ENCODE measurements around the gene MTA3.
"Not testable (repeated sequence)": the region's sequence is repeated elsewhere in the genome, so short reads cannot be mapped to it uniquely, and the experiment has no call there.

Gene MTA3

DNA sequence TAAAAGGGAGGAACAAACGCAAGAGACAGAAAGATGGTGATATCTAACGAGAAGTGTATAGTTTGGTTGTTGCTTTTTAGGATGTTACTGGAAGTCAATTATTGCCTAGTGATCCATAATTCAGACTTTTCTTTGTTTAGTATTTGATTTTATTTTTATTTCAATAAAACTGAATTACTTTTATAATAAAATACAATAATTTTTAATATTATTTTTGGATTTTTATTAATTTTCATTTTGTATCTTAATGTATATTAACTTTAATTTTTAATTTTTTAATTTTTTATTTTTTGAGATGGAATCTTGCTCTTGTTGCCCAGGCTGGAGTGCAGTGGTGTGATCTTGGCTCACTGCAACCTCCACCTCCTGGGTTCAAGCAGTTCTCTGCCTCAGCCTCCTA lies 55.6 kb downstream of the MTA3 start:
- TF ChIP-seq, protein P1, sequence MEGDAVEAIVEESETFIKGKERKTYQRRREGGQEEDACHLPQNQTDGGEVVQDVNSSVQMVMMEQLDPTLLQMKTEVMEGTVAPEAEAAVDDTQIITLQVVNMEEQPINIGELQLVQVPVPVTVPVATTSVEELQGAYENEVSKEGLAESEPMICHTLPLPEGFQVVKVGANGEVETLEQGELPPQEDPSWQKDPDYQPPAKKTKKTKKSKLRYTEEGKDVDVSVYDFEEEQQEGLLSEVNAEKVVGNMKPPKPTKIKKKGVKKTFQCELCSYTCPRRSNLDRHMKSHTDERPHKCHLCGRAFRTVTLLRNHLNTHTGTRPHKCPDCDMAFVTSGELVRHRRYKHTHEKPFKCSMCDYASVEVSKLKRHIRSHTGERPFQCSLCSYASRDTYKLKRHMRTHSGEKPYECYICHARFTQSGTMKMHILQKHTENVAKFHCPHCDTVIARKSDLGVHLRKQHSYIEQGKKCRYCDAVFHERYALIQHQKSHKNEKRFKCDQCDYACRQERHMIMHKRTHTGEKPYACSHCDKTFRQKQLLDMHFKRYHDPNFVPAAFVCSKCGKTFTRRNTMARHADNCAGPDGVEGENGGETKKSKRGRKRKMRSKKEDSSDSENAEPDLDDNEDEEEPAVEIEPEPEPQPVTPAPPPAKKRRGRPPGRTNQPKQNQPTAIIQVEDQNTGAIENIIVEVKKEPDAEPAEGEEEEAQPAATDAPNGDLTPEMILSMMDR (IDR thresholded peaks at IDR 0.05; ENCODE audit: low read depth, low read length): no peak
- no peak overlapping the region for H3K4me3 ChIP-seq (replicated peaks in 1 of 2; ENCODE audit: low read depth in 2 of 2, low read length in 2 of 2)
- no peak for DNase-seq (ENCODE audit: low read depth in 2 of 2)

DNA sequence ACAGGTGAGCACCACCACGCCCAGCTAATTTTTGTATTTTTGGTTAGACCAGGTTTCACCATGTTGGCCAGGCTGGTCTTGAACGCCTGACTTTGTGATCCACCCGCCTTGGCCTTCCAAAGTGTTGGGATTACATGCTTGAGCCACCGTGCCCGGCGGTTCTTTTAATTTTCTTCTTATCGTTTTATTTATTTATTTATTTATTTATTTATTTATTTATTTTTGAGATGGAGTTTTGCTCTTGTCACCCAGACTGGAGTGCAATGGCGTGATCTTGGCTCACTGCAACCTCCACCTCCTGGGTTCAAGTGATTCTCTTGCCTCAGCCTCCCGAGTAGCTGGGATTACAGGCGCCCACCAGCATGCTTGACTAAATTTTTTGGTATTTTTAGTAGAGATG lies 59.6 kb downstream of the MTA3 start:
- not testable (repeated sequence) for H3K4me3 ChIP-seq (replicated peaks in 1 of 2; ENCODE audit: low read depth in 2 of 2, low read length in 2 of 2)

DNA sequence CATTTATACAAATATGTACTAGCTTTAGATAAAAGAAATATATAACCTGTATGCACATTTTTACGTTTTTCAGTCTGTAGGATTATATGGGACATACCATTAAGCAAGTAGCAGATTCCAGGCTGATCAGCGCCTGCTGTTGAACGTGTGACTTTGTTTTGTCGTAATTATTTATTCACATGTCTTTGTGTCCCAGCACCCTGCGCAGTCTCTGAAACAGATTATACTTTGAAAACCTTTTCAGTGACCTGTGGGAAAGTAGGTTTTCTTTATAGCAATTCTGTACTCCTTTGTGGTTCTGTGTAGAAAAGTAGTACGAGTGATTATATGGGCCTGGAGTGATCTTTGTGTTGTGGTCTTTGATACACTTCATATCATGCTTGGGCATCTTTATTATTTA lies 68.5 kb downstream of the MTA3 start:
- TF ChIP-seq, protein P1 (IDR thresholded peaks at IDR 0.05; ENCODE audit: low read depth, low read length): no peak
- DNase-seq (ENCODE audit: low read depth in 2 of 2): no peak
- no peak overlapping the region for H3K4me3 ChIP-seq (replicated peaks in 1 of 2; ENCODE audit: low read depth in 2 of 2, low read length in 2 of 2)

More for the DNA sequence above, 59.6 kb downstream of the MTA3 start:
- DNase-seq (ENCODE audit: low read depth in 2 of 2): not testable (repeated sequence)

DNA sequence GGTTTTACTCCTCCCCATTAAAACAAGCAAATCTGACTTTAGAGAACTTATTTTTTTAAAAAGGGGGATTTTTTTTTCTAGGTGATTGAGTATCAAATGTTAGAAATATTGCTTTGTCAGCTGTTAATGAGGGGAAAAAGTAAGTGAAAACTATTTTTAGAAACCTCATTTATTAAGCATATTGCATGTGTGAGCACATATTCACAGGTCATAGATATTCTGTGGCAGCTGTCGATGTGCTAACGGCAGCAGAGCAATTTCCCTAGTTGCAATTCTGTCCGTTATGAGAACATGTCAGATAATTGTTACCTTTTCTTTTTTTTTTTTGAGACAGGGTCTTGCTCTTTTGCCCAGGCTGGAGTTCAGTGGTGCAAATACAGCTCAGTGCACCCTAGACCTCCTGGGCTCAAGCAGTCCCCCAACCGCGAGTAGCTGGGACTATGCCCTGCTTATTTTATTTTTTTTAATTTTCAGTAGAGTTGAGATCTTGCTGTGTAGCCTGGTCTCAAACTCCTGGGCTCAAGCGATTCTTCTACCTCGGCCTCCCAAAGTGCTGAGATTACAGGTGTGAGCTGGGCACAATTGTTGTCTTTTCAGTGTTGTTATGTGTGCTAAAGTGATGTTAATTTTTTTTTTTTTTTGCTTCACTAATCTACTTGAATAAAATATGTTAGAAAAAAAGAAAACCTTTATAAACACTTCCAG lies 69.8 kb downstream of the MTA3 start:
- DNase-seq (ENCODE audit: low read depth in 2 of 2): no peak
- TF ChIP-seq, protein P1 (IDR thresholded peaks at IDR 0.05; ENCODE audit: low read depth, low read length): no peak
- H3K4me3 ChIP-seq (replicated peaks in 1 of 2; ENCODE audit: low read depth in 2 of 2, low read length in 2 of 2): no peak overlapping the region

DNA sequence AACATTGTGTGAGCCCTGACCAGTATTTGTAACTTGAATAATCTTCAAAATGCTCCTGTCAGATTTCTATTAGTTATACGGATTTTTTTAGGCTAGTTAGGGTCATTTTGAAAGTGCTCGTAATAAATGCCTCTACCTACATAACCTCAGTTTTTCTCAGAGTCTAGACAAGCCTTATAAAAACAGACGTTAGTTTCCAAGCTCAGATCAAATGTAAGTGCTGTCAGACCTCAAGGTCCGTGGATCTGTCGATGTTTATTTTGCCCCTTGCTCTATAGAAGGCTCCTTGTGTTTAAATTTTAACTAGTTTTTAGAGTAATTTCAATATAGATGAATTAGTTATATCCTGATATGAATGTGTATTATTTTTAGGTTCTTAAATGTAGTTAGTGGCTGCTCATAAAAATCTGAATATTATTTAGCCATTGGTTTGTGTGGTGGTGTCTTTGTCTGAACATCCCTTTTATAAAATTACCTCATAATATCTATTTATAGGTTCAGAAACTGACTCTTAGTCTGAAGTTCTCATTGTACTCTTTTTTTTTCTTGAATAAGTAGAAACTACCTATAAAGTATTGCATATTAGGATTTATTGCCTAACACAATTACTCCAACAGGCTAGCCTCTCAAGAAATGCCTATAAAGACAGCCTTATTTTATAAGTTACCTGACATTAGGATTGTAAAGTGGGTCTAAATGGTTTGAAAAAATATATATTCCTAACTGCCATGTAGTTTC lies 71.1 kb downstream of the MTA3 start:
- peak in 1 of 2 donors; percentile 12 for DNase-seq (ENCODE audit: low read depth in 2 of 2)
- H3K4me3 ChIP-seq (replicated peaks in 1 of 2; ENCODE audit: low read depth in 2 of 2, low read length in 2 of 2): no peak overlapping the region
- TF ChIP-seq, protein P1 (IDR thresholded peaks at IDR 0.05; ENCODE audit: low read depth, low read length): no peak

DNA sequence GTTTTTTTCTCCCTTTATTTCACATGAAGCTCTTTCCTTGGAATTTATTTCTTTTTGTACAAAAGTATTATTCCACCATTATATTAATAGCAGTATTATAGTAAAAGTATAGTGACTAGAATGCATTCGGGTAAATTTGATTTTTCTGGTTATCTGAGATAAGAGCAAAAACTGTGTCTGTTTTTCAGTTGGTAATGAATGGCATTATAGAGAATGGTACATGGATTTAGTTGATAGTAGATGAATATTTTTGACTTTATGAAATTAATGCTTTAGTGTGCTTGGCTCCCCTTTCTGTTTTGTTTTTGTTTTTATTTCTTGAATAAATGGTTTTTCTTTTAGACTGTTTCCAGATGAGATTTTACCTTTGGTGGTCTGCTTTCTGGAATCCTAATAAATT lies 71.8 kb downstream of the MTA3 start:
- TF ChIP-seq, protein P1 (IDR thresholded peaks at IDR 0.05; ENCODE audit: low read depth, low read length): no peak
- no peak overlapping the region for H3K4me3 ChIP-seq (replicated peaks in 1 of 2; ENCODE audit: low read depth in 2 of 2, low read length in 2 of 2)
- DNase-seq (ENCODE audit: low read depth in 2 of 2): no peak

DNA sequence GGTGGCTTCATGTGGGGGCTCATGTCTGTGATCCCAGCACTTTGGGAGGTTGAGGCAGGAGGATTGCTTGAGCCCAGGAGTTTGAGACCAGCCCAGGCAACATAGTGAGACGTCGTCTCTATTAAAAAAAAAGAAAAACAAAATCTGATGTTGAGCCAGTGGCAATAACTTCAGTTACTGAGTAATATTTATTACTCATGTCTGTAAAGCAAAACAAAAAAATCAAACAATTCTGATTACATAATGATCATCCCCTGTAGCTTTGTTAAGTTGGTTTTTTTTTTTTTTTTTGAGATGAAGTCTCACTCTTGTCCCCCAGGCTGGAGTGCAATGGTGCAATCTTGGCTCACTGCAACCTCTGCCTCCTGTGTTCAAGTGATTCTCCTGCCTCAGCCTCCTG lies 73.9 kb downstream of the MTA3 start:
- not testable (repeated sequence) for H3K4me3 ChIP-seq (replicated peaks in 1 of 2; ENCODE audit: low read depth in 2 of 2, low read length in 2 of 2)
- DNase-seq (ENCODE audit: low read depth in 2 of 2): peak in 1 of 2 donors; percentile 72

Data from cardiac fibroblast (primary cell).